Epithelial cell of esophagus (primary cell): Measurements from ENCODE around the gene PHLDB2.
A peak's percentile ranks its signal among the peaks of the same experiment; 100 is the strongest.

ENCODE experiments used
- DNase-seq: peaks from one replicate; pipeline ENCODE4 v3.0.0; 2010; ENCODE audit warnings: low read depth
- H3K4me3 ChIP-seq: 2 replicates; pipeline ENCODE4 v1.5.1; 2011; ENCODE audit warnings: mild to moderate bottlenecking, low read length, control low read depth
- TF ChIP-seq, protein P1 (sequence below): IDR thresholded peaks from 2 replicates; pipeline ENCODE4 v1.5.1; 2011; ENCODE audit warnings: low read depth, mild to moderate bottlenecking, low read length, control low read depth, inconsistent platforms; ENCODE audit not compliant: insufficient read depth; ENCODE audit errors: missing control alignments

PHLDB2 gene

GRCh38 chr3:112003321-112004080 lies 144.4 kb downstream of the PHLDB2 start:
- peak; percentile 76 for DNase-seq
- TF ChIP-seq, protein P1, sequence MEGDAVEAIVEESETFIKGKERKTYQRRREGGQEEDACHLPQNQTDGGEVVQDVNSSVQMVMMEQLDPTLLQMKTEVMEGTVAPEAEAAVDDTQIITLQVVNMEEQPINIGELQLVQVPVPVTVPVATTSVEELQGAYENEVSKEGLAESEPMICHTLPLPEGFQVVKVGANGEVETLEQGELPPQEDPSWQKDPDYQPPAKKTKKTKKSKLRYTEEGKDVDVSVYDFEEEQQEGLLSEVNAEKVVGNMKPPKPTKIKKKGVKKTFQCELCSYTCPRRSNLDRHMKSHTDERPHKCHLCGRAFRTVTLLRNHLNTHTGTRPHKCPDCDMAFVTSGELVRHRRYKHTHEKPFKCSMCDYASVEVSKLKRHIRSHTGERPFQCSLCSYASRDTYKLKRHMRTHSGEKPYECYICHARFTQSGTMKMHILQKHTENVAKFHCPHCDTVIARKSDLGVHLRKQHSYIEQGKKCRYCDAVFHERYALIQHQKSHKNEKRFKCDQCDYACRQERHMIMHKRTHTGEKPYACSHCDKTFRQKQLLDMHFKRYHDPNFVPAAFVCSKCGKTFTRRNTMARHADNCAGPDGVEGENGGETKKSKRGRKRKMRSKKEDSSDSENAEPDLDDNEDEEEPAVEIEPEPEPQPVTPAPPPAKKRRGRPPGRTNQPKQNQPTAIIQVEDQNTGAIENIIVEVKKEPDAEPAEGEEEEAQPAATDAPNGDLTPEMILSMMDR, result no peak
- no peak overlapping the region for H3K4me3 ChIP-seq

DNA sequence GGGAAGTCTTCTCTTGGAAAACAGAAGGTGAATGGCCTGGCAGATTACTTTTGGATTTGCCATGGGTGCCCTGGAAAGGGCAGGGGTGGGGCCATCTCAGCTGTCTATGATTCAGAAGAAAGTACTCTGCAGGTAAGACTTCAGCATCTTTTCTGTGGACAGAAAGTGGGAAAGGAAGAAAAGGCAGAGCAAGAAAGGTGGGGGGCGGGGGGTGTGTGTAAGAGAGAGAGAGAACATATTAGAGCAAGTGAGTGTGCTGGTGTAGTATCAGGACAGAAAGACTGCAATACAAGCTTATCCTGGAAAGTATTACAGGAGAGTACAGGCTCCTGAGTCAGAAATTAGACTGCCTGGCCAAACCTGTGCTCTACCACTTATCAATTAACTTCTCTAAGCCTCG lies 145.1 kb downstream of the PHLDB2 start:
- peak; percentile 63 for DNase-seq
- TF ChIP-seq, protein P1, result no peak
- H3K4me3 ChIP-seq, result no peak overlapping the region

DNA sequence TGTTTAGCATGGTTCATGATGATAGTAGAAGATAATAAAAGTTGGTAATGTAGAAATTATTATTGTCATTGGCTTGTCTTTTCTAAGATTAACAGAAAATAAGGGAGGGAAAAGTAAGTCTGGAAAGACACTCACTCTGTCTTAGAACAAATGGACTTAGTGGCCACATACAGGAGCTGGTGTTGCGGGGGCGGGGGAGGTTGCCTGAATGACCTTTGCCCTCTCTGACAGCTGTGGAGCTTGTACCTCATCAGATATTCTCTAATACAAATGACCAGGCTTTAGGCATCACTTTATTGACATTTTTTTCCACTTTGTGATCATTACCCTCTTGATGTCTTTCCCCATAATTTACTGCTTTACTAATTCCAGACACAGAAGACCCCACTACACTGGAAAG lies 145.6 kb downstream of the PHLDB2 start:
- TF ChIP-seq, protein P1, result no peak
- no peak for DNase-seq
- H3K4me3 ChIP-seq, result no peak overlapping the region

DNA sequence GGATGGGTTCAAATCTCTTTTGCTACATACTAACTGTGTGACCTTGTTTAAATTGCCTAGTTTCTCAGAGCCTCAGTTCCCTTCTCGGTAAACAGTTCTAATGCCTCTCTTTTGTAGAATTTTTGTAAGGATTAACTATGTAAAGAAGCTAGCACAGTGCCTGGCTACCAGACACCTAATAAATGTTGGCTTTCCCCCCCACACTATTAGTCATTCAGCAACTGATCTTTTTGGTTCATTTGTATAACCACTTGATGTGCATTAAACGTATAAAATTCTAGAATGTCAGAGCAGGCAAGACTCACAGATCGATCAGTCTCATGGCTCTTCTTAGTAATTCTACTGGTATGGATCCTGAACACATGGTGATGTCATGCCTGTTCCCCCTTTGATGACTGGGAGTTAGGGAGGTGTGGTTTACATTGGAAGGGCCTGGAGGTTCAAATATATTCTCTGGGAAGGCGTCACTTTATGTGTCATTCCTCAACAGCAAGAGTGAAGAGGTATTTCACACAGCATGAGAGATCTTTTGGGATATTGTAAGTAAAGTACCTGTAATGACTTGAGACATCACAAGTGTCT lies 146.1 kb downstream of the PHLDB2 start:
- TF ChIP-seq, protein P1, result no peak
- H3K4me3 ChIP-seq, result no peak overlapping the region
- DNase-seq, result peak; percentile 72

DNA sequence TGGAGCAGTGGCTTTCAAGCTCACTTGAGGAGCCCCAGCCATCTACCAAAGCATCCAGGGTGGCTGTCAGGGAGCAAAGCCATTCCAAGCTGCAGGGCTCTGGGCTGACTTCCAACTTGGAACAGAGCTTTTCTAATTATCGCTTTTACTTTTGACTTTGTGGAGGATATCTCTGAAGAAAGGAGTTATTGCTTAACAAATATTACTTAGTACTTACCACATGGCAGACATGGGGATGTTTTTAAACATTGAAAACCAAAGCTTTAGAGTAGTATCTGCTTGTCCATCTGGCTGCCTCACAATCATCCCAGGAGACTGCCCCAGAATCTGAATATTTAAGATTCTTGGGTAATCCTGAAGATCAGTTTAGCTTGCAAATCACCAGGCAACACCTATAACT lies 148.6 kb downstream of the PHLDB2 start:
- TF ChIP-seq, protein P1, result no peak
- H3K4me3 ChIP-seq, result no peak overlapping the region
- peak; percentile 44 for DNase-seq

- DNase-seq, result no peak
- H3K4me3 ChIP-seq, result no peak overlapping the region
- TF ChIP-seq, protein P1, result no peak
These were observed 150.6 kb downstream of the PHLDB2 start for GRCh38 chr3:112009670-112010069.
